Measurements from ENCODE around the gene ALDH9A1.
"Not testable (repeated sequence)": the region's sequence is repeated elsewhere in the genome, so short reads cannot be mapped to it uniquely, and the experiment has no call there.

Gene ALDH9A1

DNA sequence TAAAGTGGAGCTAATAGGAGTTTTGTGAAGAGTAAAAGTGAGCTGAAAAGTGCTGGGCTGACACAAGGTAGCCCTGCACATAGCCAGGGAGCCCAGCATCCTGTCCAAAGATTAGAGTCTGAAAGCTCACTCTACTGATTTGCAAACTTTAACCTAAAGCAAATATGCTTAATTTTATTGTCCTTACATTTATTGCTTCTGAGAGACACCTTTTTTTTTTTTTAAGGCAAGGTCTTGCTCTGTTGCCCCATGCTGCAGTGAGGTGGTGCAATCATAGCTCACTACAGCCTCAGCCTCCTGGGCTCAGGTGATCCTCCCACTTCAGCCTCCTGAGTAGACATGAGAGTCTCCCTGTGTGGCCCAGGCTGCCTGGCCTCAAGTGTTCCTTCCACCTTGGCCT lies 50.8 kb downstream of the ALDH9A1 start:
- Histone ChIP-seq H3K4me3 (ENCODE audit: low read length) (no peak overlapping the region), H3K36me3 (ENCODE audit: control insufficient read depth, insufficient read depth, low read length) (no peaks in the 10 kb centered on the region), H3K4me1 (ENCODE audit: control insufficient read depth, insufficient read depth, low read length) (no peaks in the 10 kb centered on the region), H3K27me3 (ENCODE audit: control insufficient read depth, insufficient read depth, low read length) (no peaks in the 10 kb centered on the region), H3K27ac (ENCODE audit: low read length) (no peak overlapping the region), H3K9me3 (ENCODE audit: control insufficient read depth, insufficient read depth, low read length) (no peaks in the 10 kb centered on the region)
- no peak for DNase-seq (ENCODE audit: low read depth, low spot score)

DNA sequence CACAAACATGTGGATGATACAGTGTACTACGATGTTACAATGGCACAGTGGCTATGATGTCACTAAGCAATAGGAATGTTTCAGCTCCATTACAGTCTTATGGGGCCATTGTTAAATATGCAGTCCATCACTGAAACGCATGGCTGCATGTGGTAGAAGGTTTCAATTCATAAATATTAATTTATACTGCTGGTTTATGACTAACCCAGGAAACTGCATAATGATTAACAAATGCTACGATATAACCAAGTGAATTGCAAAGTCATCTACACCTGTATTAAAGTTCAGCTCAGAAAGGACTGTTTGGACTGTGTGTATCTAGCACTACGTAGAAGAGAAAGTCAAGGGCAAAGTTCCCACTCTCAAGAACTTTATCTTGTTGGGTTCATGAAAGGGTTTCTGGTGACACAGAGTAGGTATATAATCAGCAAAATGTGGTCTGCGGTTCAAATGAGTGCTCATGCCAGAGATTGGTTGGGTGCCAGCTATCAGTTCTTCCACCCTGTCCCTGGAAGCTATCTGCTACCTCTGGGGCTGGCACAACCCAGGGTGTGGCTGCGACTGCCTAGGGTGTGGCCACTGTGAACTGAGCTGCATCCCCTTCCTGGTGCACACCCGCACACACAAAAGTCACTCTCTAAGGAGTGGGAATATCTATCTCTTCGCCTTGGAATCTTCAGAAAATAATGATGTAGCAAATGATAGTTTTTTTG lies 52.6 kb downstream of the ALDH9A1 start:
- DNase-seq (ENCODE audit: low read depth, low spot score) = no peak
- no CpG with 5 or more reads among the region's 8 CpGs for WGBS (ENCODE audit: insufficient coverage, insufficient read length)
- Histone ChIP-seq H3K27ac (ENCODE audit: low read length) (no peak overlapping the region), H3K36me3 (ENCODE audit: control insufficient read depth, insufficient read depth, low read length) (no peaks in the 10 kb centered on the region), H3K9me3 (ENCODE audit: control insufficient read depth, insufficient read depth, low read length) (no peaks in the 10 kb centered on the region), H3K4me3 (ENCODE audit: low read length) (no peak overlapping the region), H3K27me3 (ENCODE audit: control insufficient read depth, insufficient read depth, low read length) (no peaks in the 10 kb centered on the region), H3K4me1 (ENCODE audit: control insufficient read depth, insufficient read depth, low read length) (no peaks in the 10 kb centered on the region)

DNA sequence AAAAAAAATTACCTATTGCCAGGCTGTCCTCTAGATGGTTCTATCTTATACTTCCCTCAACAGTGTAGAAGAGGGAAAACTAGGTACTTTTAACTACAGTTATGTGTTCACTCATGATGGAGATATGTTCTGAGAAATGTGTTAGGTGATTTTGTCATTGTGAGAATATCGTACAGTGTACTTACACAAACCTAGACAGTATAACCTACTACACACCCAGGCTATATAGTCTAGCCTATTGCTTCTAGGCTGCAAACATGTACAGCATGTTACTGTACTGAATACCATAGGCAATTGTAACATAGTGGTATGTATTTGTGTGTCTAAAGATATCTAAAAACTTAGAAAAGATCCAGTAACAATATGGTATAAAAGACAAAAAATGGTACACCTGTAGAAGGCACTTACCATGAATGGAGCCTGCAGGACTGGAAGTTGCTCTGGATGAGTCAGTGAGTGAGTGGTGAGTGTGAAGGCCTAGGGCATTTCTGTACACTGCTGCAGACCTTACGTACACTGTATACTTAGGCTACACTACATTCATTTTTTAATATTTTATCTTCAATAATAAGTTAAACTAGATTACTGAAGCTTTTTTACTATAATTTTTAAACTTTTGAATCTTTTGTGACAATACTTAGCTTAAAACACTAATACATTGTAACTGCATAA lies 54.2 kb downstream of the ALDH9A1 start:
- Histone ChIP-seq H3K27me3 (ENCODE audit: control insufficient read depth, insufficient read depth, low read length) (no peaks in the 10 kb centered on the region), H3K9me3 (ENCODE audit: control insufficient read depth, insufficient read depth, low read length) (no peaks in the 10 kb centered on the region), H3K36me3 (ENCODE audit: control insufficient read depth, insufficient read depth, low read length) (no peaks in the 10 kb centered on the region), H3K4me3 (ENCODE audit: low read length) (no peak overlapping the region), H3K27ac (ENCODE audit: low read length) (no peak overlapping the region), H3K4me1 (ENCODE audit: control insufficient read depth, insufficient read depth, low read length) (no peaks in the 10 kb centered on the region)
- WGBS (ENCODE audit: insufficient coverage, insufficient read length) = no CpG with 5 or more reads among the region's 2 CpGs
- no peak for DNase-seq (ENCODE audit: low read depth, low spot score)

DNA sequence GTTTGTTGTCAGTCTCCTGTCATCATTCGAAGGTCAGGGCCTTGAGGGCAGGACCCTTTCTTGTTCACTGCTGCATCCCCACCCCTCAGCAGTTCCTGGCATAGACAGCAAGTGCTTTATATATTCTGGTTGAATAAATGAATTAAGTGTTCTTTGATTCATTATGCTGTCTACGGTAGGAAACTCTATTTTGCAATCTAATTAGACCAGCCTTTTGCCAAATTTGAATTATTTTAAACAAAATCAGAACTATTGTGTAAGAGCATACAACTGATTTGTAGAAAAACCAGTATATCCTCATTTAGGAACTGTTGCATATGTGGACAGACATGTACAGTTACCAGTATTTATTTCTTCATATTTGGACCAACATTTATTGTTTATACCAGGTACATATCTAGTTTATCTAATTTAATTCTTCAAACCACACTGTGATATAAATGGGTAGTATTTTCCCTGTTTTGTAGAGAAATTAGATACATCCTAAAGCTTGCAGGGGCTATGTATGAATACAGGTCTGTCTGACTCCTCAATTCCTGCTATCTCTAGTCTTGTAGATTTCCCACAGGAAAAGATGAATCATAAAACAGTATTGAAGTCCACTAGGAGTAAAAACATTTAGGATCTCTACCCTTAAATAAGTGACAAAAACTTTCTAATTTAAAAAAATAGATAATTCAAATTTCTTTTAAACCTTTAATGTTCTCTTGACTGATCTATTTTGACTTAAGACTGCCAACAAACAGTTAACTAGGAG lies 57.0 kb downstream of the ALDH9A1 start:
- H3K36me3 ChIP-seq (ENCODE audit: control insufficient read depth, insufficient read depth, low read length) = no peaks in the 10 kb centered on the region; the same call in 1 of the 2 replicates
- no CpG with 5 or more reads among the region's 2 CpGs for WGBS (ENCODE audit: insufficient coverage, insufficient read length)

DNA sequence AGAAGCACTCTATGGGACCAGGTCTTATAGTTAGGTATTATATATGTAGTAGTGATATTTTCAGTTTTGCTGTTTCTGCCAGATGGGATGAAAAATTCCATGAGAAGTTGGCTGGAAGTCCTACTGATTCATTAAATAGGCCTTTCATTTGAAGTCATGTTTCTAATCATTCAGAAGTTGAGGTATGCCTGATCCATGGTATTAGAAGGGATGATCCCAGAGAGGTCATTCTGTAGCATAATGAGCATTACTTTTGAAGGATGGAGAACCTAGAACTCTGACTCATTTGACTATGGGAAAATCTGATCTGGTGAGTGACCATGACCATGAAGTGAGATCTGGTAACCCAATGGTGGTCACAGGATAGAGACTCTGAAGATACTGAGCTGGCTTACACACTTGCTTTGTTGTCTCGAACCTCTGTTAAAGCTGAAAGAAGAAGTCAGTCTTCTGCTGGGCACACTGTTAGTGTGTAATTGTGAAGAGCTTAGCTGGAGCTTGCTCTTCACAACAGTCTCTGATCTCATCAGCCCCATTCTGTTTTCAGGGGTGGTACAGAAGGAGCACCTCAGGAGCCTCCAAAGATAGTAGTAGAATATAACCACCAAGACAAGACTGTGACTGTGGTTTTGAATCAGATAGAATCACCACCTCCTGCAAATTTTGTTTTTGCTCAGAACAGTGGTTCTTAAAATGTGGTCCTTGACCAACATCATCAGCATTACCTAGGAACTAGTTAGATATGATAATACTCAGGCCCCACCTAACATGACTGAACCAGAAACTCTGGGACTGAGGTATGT lies 58.3 kb downstream of the ALDH9A1 start:
- Histone ChIP-seq H3K4me3 (ENCODE audit: low read length) (no peak overlapping the region), H3K36me3 (ENCODE audit: control insufficient read depth, insufficient read depth, low read length) (no peaks in the 10 kb centered on the region; the same call in 1 of the 2 replicates), H3K4me1 (ENCODE audit: control insufficient read depth, insufficient read depth, low read length) (no peaks in the 10 kb centered on the region; the same call in 1 of the 2 replicates), H3K27ac (ENCODE audit: low read length) (no peak overlapping the region), H3K9me3 (ENCODE audit: control insufficient read depth, insufficient read depth, low read length) (no peaks in the 10 kb centered on the region), H3K27me3 (ENCODE audit: control insufficient read depth, insufficient read depth, low read length) (no peaks in the 10 kb centered on the region)
- WGBS (ENCODE audit: insufficient coverage, insufficient read length) = no CpG with 5 or more reads among the region's 1 CpG
- no peak for DNase-seq (ENCODE audit: low read depth, low spot score)

More for the DNA sequence above, 57.0 kb downstream of the ALDH9A1 start:
- H3K27me3 ChIP-seq (ENCODE audit: control insufficient read depth, insufficient read depth, low read length) = no peaks in the 10 kb centered on the region
- H3K27ac ChIP-seq (ENCODE audit: low read length) = no peak overlapping the region
- no peaks in the 10 kb centered on the region for H3K4me1 ChIP-seq (ENCODE audit: control insufficient read depth, insufficient read depth, low read length)
- H3K9me3 ChIP-seq (ENCODE audit: control insufficient read depth, insufficient read depth, low read length) = no peaks in the 10 kb centered on the region
- H3K4me3 ChIP-seq (ENCODE audit: low read length) = no peak overlapping the region
- no peak for DNase-seq (ENCODE audit: low read depth, low spot score)

DNA sequence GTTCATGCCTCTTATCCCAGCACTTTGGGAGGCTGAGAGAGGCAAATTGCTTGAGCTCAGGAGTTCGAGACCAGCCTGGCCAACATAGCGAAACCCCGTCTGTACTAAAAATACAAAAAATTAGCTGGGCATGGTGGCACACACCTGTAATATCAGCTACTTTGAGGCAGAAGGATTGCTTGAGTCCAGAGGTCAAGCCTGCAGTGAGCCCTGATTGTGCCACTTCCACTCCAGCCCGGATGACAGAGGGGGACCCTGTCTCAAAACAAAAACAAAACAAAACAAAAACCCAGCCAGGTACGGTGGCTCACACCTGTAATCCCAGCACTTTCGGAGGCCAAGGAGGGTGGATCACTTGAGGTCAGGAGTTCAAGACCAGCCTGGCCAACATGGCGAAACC lies 60.2 kb downstream of the ALDH9A1 start:
- not testable (repeated sequence) for H3K27ac ChIP-seq (ENCODE audit: low read length); H3K4me3 ChIP-seq (ENCODE audit: low read length); H3K9me3 ChIP-seq (ENCODE audit: control insufficient read depth, insufficient read depth, low read length); H3K27me3 ChIP-seq (ENCODE audit: control insufficient read depth, insufficient read depth, low read length); DNase-seq (ENCODE audit: low read depth, low spot score); H3K4me1 ChIP-seq (ENCODE audit: control insufficient read depth, insufficient read depth, low read length); H3K36me3 ChIP-seq (ENCODE audit: control insufficient read depth, insufficient read depth, low read length)
- no CpG with 5 or more reads among the region's 7 CpGs for WGBS (ENCODE audit: insufficient coverage, insufficient read length)

DNA sequence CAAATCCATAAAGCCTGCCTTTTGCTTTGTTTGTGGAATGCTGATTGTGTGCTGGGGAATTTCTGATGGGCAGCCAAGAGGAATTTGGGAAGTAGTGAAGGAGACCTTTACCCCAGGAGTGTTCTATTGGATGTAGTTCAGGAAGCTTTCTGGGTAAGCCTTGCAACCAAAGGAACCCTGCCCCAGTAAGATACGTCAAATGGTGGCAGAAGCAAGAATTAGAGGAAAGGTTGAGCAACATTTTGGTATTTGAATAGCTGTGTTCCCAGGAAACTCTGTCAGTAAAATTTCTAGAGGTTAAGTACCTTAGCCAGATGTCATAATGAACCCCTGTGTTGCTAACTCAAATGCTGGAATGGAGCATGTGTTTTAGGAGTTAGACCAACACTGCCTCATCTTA lies 60.9 kb downstream of the ALDH9A1 start:
- Histone ChIP-seq H3K27me3 (ENCODE audit: control insufficient read depth, insufficient read depth, low read length) (no peaks in the 10 kb centered on the region), H3K36me3 (ENCODE audit: control insufficient read depth, insufficient read depth, low read length) (no peaks in the 10 kb centered on the region; the same call in 1 of the 2 replicates), H3K4me3 (ENCODE audit: low read length) (no peak overlapping the region), H3K27ac (ENCODE audit: low read length) (no peak overlapping the region), H3K9me3 (ENCODE audit: control insufficient read depth, insufficient read depth, low read length) (no peaks in the 10 kb centered on the region), H3K4me1 (ENCODE audit: control insufficient read depth, insufficient read depth, low read length) (no peaks in the 10 kb centered on the region; the same call in 1 of the 2 replicates)
- no peak for DNase-seq (ENCODE audit: low read depth, low spot score)
- WGBS (ENCODE audit: insufficient coverage, insufficient read length) = no CpG with 5 or more reads among the region's 1 CpG

DNA sequence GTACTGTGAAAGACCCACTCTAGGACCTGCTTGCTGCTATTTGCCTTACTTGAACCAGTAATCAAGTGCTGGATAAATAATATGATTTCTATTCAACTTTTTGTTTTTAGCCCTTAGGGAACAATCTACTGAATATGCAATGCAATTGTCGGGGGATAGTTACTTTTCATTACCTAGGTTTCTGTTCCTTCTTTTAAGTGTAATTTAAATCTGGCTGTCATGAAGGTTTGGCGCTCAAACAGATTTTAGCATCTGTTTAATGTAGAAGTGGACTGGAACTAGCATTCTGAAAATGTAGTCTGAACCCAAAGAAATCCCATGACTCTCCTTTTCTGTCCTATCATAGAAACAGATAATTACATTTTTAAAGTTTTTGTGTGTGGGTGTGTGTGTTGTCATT lies 62.5 kb downstream of the ALDH9A1 start:
- H3K4me1 ChIP-seq (ENCODE audit: control insufficient read depth, insufficient read depth, low read length) = no peaks in the 10 kb centered on the region; the same call in 1 of the 2 replicates
- DNase-seq (ENCODE audit: low read depth, low spot score) = no peak
- H3K27ac ChIP-seq (ENCODE audit: low read length) = no peak overlapping the region
- H3K36me3 ChIP-seq (ENCODE audit: control insufficient read depth, insufficient read depth, low read length) = no peaks in the 10 kb centered on the region; the same call in 1 of the 2 replicates
- no peaks in the 10 kb centered on the region for H3K9me3 ChIP-seq (ENCODE audit: control insufficient read depth, insufficient read depth, low read length)
- H3K27me3 ChIP-seq (ENCODE audit: control insufficient read depth, insufficient read depth, low read length) = no peaks in the 10 kb centered on the region
- no CpG with 5 or more reads among the region's 2 CpGs for WGBS (ENCODE audit: insufficient coverage, insufficient read length)
- no peak overlapping the region for H3K4me3 ChIP-seq (ENCODE audit: low read length)

DNA sequence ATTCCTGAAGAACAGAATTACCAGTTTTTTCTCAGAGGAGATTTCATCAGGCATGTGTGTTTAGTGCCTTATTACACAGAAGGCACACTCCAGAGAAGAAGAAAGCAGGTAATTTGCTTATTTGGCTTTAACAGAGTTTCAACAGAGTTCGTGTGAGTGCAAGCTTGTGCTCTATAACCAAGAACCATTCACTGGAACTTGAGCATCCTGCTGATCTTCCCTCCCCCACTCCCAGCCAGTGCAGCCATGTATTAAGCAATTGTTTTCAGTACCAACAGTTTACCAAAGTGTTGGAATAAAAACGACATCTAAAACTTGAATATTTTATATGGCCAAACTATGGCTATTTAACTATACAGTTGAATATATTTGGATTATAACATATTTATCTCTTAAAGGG lies 63.0 kb downstream of the ALDH9A1 start:
- Histone ChIP-seq H3K36me3 (ENCODE audit: control insufficient read depth, insufficient read depth, low read length) (no peaks in the 10 kb centered on the region; the same call in 1 of the 2 replicates), H3K27me3 (ENCODE audit: control insufficient read depth, insufficient read depth, low read length) (no peaks in the 10 kb centered on the region), H3K4me1 (ENCODE audit: control insufficient read depth, insufficient read depth, low read length) (no peaks in the 10 kb centered on the region; the same call in 1 of the 2 replicates), H3K4me3 (ENCODE audit: low read length) (no peak overlapping the region), H3K9me3 (ENCODE audit: control insufficient read depth, insufficient read depth, low read length) (no peaks in the 10 kb centered on the region), H3K27ac (ENCODE audit: low read length) (no peak overlapping the region)
- no CpG with 5 or more reads among the region's 2 CpGs for WGBS (ENCODE audit: insufficient coverage, insufficient read length)
- DNase-seq (ENCODE audit: low read depth, low spot score) = no peak

Data from iPS DF 6.9 (cell line).